OCI-LY7 (cell line): ENCODE measurements around the gene BACH2. TPM values are rescaled to one million over a fixed set of nuclear protein-coding genes. Genes with fewer than 3 reads are reported as not detected.

Experiments used
- BruUV-seq: library from RNA; stranded (reverse); fragments of 400-500 nt; replicated peaks from 2 replicates; lab custom pipeline; 2021; lab: Mats Ljungman, UMichigan
- CTCF ChIA-PET: fragments of 300-600 bp; sonication (Branson Sonifier 250); formaldehyde crosslinking; loops from one replicate; lab custom pipeline; 2022; ENCODE audit warnings: antibody characterized with exemption; ENCODE audit not compliant: unreplicated experiment; lab: Charles Lee
- POLR2A ChIA-PET: fragments of 300-600 bp; sonication (Branson Sonifier 250); formaldehyde crosslinking; loops from one replicate; lab custom pipeline; 2022; ENCODE audit warnings: antibody characterized with exemption; lab: Charles Lee
- DNase-seq: peaks from one replicate; pipeline ENCODE4 v3.0.0-alpha.2; 2015; ENCODE audit warnings: low spot score
- H2AFZ ChIP-seq: fragments of 200-600 bp; sonication (generic), shearing (Covaris generic); 2 replicates; pipeline ENCODE4 v1.6.1; 2014; ENCODE audit warnings: mild to moderate bottlenecking, antibody characterized with exemption, low read length, moderate library complexity
- H3K27ac ChIP-seq: fragments of 200-600 bp; sonication (generic); 2 replicates; pipeline ENCODE4 v1.5.1; 2014; ENCODE audit warnings: mixed run types, low read depth, mild to moderate bottlenecking, moderate library complexity, low read length, inconsistent platforms; ENCODE audit not compliant: poor library complexity, severe bottlenecking
- H3K36me3 ChIP-seq: fragments of 200-600 bp; sonication (generic); 2 replicates; pipeline ENCODE4 v1.6.1; 2014; ENCODE audit warnings: mild to moderate bottlenecking, antibody characterized with exemption, low read length, moderate library complexity, mixed read lengths; ENCODE audit not compliant: insufficient read depth
- H3K4me1 ChIP-seq: fragments of 200-600 bp; sonication (generic); 2 replicates; pipeline ENCODE4 v1.5.1; 2014; ENCODE audit warnings: mild to moderate bottlenecking, low read length; ENCODE audit not compliant: insufficient read depth, poor library complexity, severe bottlenecking
- H3K4me2 ChIP-seq: fragments of 200-600 bp; sonication (generic); 2 replicates; pipeline ENCODE4 v1.6.1; 2014; ENCODE audit warnings: mild to moderate bottlenecking, low read length
- H3K4me3 ChIP-seq: fragments of 200-600 bp; sonication (generic); 2 replicates; pipeline ENCODE4 v1.5.1; 2014; ENCODE audit warnings: mild to moderate bottlenecking, low read depth, low read length; ENCODE audit not compliant: poor library complexity, severe bottlenecking
- H3K79me2 ChIP-seq: fragments of 200-600 bp; sonication (generic); 2 replicates; pipeline ENCODE4 v1.6.1; 2016; ENCODE audit warnings: low read depth, mild to moderate bottlenecking, low read length, moderate library complexity, mixed read lengths; ENCODE audit not compliant: insufficient read depth
- H3K9me2 ChIP-seq: fragments of 200-600 bp; sonication (generic); 2 replicates; pipeline ENCODE4 v1.6.1; 2016; ENCODE audit warnings: mild to moderate bottlenecking, low read length, mixed read lengths; ENCODE audit not compliant: insufficient read depth
- H3K9me3 ChIP-seq: fragments of 200-600 bp; sonication (generic); 2 replicates; pipeline ENCODE4 v1.6.1; 2014; ENCODE audit warnings: mild to moderate bottlenecking, mixed run types, low read length, mixed read lengths
- H4K20me1 ChIP-seq: fragments of 200-600 bp; sonication (generic); 2 replicates; pipeline ENCODE4 v1.6.1; 2014; ENCODE audit warnings: mild to moderate bottlenecking, antibody characterized with exemption, low read length, moderate library complexity, mixed read lengths; ENCODE audit not compliant: insufficient read depth
- CTCF ChIP-seq: fragments of 200-600 bp; sonication (generic); conservative IDR thresholded peaks from 2 replicates; pipeline ENCODE4 v1.5.1; 2014; ENCODE audit warnings: mild to moderate bottlenecking, antibody characterized with exemption, low read length, moderate library complexity, mixed read lengths
- EZH2phosphoT487 ChIP-seq: fragments of 200-600 bp; sonication (generic); IDR thresholded peaks from 2 replicates; pipeline ENCODE4 v1.6.1; 2018; ENCODE audit warnings: low read depth, borderline replicate concordance, mild to moderate bottlenecking, mixed run types, antibody characterized with exemption, low read length, moderate library complexity, mixed read lengths
- intact Hi-C: fragments of 100-400 bp; cut with micrococcal nuclease; formaldehyde crosslinking; loops from one replicate; pipeline ENCODE4 v1.10.0; 2022; ENCODE audit not compliant: unreplicated experiment
- total RNA-seq, 2 experiments: library from RNA; depleted of rRNA in 1 of 2; stranded (reverse); fragments of >200 nt in 1 of 2; shearing (Covaris generic) in 1 of 2; gene quantifications; 2 replicates each; pipeline ENCODE4 v1.2.3, GENCODE V29; 2014 to 2022

Gene BACH2
- total RNA-seq, 2 experiments from 2014 or later = 92.0 to 163 TPM

- H3K4me1 ChIP-seq = no peaks in the 10 kb centered on the region
- H4K20me1 ChIP-seq = 0 out of 2 replicates have a peak, but pooled peaks cover 4% of the 10 kb centered on the region
- TF ChIP-seq CTCF (no peak), EZH2phosphoT487 (no peak)
Observed at GRCh38 chr6:90044833-90045381, 251.7 kb downstream of the BACH2 start.

GRCh38 chr6:90044182-90044832 lies 252.3 kb downstream of the BACH2 start:
- Histone ChIP-seq H4K20me1 (0 out of 2 replicates have a peak, but pooled peaks cover 4% of the 10 kb centered on the region), H3K36me3 (peaks cover 71% of the 10 kb centered on the region), H3K4me1 (no peaks in the 10 kb centered on the region), H3K4me3 (no peak overlapping the region), H3K4me2 (no peak overlapping the region), H3K9me2 (no peaks in the 10 kb centered on the region), H3K9me3 (no peaks in the 10 kb centered on the region), H3K79me2 (no peaks in the 10 kb centered on the region), H3K27ac (no peak overlapping the region), H2AFZ (no peak overlapping the region)
- POLR2A ChIA-PET = no interaction called here
- TF ChIP-seq EZH2phosphoT487 (no peak), CTCF (no peak)
- no peak for DNase-seq
- intact Hi-C loops = no loop called here
- BruUV-seq = no TSS peak
- CTCF ChIA-PET = no interaction called here

More at GRCh38 chr6:90044833-90045381, 251.7 kb downstream of the BACH2 start:
- CTCF ChIA-PET = no interaction called here
- Histone ChIP-seq H3K9me2 (no peaks in the 10 kb centered on the region), H3K36me3 (peaks cover 71% of the 10 kb centered on the region), H3K9me3 (no peaks in the 10 kb centered on the region), H3K27ac (no peak overlapping the region), H3K4me3 (no peak overlapping the region), H3K4me2 (no peak overlapping the region), H3K79me2 (0 out of 2 replicates have a peak, but pooled peaks cover under 1% of the 10 kb centered on the region), H2AFZ (no peak overlapping the region)
- no TSS peak for BruUV-seq
- no peak for DNase-seq
- intact Hi-C loops = no loop called here
- POLR2A ChIA-PET = interaction anchor here (0.6 kb wide), 1 partner anchor 19 kb away, joined by 3 read pairs; no protein-coding TSS in a partner anchor

- intact Hi-C loops = no loop called here
- DNase-seq = no peak
- no peak overlapping the region for H3K27ac ChIP-seq
- H3K9me3 ChIP-seq = no peaks in the 10 kb centered on the region
- no TSS peak for BruUV-seq
- POLR2A ChIA-PET = interaction anchor here (0.6 to 0.9 kb wide), 2 partner anchors 11 to 36 kb away, joined by 3 read pairs; no protein-coding TSS in a partner anchor
- H3K4me2 ChIP-seq = no peak overlapping the region
- TF ChIP-seq CTCF (no peak), EZH2phosphoT487 (no peak)
- H3K4me1 ChIP-seq = no peaks in the 10 kb centered on the region
- H3K79me2 ChIP-seq = no peaks in the 10 kb centered on the region
- 0 out of 2 replicates have a peak, but pooled peaks cover 4% of the 10 kb centered on the region for H4K20me1 ChIP-seq
- no peak overlapping the region for H2AFZ ChIP-seq
- CTCF ChIA-PET = no interaction called here
- peaks cover 68% of the 10 kb centered on the region for H3K36me3 ChIP-seq
- no peaks in the 10 kb centered on the region for H3K9me2 ChIP-seq
- no peak overlapping the region for H3K4me3 ChIP-seq
Observed at GRCh38 chr6:90040931-90041330, 255.7 kb downstream of the BACH2 start.
